HG02759 (cell line): Measurements from ENCODE around the gene BBS9.

ENCODE experiments used
- ATAC-seq: cut with Tn5 transposase; IDR thresholded peaks from one replicate; pipeline ENCODE4 v1.9.1; 2021; ENCODE audit warnings: mild to moderate bottlenecking, moderate library complexity; ENCODE audit not compliant: unreplicated experiment

BBS9 gene

DNA sequence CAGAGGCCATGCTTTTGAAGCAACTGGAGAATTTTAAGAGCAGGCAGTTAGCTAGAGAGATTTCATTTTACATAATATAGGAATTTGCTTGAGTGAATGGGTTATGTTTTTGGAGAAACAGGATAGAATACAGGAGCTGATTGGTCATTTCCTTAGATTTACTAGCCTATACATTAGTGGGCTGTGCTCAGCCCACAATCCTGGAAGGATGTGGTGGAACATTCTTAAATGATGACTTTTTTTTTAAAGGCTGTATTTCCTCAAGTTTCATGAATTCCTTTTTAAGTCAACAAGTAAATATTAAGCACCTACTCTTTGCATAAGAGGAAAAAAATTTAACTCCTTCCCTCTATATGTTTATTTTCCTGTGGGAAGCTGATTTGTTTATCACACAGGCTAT is 461.6 kb downstream of the BBS9 start:
- ATAC-seq = no peak

DNA sequence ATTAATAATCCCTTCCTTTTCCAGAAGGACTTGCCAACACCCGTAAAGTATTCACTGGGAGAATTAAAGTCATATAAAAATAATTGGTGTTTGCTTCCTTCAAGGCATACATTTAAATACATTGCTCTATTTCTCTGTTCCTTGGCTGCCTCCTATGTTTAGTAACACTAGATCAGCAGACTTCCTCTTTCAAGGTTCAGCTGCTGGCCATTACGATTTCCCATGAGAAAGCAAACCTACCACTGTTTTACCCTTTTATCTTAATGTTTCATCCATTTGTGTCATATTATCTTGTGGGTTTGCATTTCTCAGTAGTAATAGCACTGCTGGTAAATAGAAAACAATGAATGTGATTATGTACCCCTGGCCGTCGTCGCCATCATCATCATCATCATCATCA is 462.1 kb downstream of the BBS9 start:
- no peak for ATAC-seq

GRCh38 chr7:33592718-33593117 is 463.4 kb downstream of the BBS9 start:
- ATAC-seq = no peak

DNA sequence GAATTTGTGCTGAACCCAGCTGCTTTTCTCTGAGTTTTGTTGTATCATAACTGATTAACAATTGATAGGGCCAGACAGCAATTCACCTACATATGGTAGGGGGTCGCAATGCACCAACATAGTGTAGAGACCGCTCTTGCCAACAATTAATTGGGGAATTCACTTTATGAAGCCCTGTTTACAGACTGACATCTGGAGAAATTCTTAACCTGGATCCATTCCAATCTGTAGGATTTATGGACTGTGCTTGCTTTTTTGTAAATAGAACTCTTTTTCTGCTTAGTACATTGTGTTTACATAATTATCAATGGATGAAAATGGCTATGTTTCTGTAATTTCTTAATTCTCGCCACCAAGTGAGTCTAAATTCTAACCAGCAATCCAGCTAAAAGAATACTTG is 464.2 kb downstream of the BBS9 start:
- ATAC-seq = no peak

GRCh38 chr7:33596686-33597085 is 467.3 kb downstream of the BBS9 start:
- no peak for ATAC-seq

DNA sequence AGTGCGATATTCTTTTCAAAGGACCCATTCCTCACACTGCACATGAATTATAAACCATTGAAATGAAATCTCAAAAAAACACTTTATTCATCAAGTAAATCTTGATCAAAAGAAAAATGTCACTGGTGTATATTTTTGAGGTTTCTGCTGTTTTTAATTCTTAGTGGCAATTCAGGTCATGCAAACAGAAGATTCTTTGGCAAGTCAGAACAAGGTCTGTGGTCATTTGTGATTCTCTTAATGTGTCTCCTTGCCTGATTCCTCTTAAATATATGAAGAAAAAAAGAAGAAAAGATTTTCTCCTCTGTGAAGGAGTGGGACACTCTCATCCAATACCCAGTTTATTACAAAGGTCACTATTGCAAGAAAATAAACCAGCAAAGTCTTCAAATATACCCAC is 467.8 kb downstream of the BBS9 start:
- no peak for ATAC-seq

- no peak for ATAC-seq
These were observed 471.7 kb downstream of the BBS9 start for GRCh38 chr7:33601101-33601500.

- ATAC-seq = no peak
These were observed 472.5 kb downstream of the BBS9 start for GRCh38 chr7:33601884-33602283.

- ATAC-seq = no peak
These were observed 474.7 kb downstream of the BBS9 start for GRCh38 chr7:33604056-33604455.

- ATAC-seq = no peak
These were observed 481.6 kb downstream of the BBS9 start for GRCh38 chr7:33610918-33611317.

DNA sequence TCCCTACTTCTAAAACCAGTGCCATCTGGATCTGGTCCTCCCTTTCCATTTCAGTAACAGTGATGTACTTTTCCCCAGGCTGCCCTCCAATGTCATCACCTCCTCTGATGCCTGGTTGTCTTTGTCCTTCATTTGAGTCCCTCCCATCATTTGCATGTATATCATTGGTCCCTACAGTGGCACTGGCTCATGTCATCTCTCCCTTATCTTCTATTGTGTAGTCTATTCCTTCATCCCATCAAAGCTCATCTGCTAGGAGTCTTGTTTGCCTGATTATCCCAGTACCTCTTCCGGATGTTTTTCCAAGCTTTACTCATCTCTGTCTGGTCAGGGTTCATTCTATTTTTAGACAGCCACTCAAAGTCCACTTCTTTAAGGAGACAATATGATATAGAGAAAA is 483.1 kb downstream of the BBS9 start:
- no peak for ATAC-seq

DNA sequence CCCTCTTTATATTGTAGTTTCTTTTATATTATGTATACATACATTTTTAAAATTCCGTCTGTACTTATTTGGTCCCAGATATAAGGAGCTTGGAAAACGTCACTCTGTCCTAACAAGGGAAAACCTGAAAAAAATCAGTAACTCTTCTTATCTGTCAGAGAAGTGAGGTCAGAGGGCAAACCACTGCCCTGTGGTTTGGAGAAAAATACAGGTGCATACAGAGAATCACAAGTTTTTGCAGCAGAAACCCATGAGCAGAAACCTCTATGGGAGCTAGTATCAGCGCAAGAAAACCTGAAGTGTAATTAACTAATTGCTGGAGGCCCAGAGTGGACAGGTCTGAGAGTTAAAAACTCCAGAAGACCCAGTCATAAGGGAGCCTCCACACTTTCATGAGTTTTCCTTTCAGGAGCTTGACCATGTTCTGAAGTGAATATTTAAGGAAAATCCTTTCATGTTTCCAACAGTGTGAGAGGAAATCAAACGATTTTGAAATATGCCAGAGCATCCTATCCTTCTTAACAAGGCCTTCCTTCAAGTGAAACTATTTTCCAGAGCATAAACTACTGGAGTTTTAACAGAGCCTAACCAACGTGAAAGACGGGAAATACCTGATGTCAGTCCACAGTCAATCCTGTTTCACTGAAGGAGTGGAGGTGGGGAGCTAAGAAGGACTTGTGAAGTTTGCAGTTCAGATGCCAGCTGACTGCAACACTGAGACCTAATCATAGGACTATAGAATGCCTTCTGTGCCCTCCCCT is 485.2 kb downstream of the BBS9 start:
- ATAC-seq = no peak

GRCh38 chr7:33616752-33617151 is 487.4 kb downstream of the BBS9 start:
- ATAC-seq = no peak

DNA sequence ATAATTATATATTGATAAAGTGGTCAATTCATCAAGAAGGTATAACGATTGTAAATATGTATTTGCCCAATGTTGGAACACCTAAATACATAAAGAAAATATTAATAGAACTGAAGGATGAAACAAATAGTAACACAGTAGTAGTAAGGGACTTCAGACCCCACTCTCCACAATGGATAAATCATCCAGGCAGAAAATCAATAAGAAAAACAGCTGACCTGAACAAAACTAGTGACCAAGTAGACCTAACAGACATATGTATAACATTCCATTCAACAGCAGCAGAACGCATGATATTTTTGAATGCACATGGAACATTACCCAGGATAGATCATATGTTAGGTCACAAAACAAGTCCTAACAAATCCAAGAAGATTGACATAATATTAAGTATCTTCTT is 489.9 kb downstream of the BBS9 start:
- ATAC-seq = no peak

- no peak for ATAC-seq
These were observed 493.9 kb downstream of the BBS9 start for GRCh38 chr7:33623267-33623666.

GRCh38 chr7:33624215-33624614 is 494.9 kb downstream of the BBS9 start:
- no peak for ATAC-seq

GRCh38 chr7:33626869-33627268 is 497.5 kb downstream of the BBS9 start:
- no peak for ATAC-seq

GRCh38 chr7:33627741-33628140 is 498.4 kb downstream of the BBS9 start:
- ATAC-seq = no peak

- no peak for ATAC-seq
These were observed 499.5 kb downstream of the BBS9 start for GRCh38 chr7:33628894-33629293.

DNA sequence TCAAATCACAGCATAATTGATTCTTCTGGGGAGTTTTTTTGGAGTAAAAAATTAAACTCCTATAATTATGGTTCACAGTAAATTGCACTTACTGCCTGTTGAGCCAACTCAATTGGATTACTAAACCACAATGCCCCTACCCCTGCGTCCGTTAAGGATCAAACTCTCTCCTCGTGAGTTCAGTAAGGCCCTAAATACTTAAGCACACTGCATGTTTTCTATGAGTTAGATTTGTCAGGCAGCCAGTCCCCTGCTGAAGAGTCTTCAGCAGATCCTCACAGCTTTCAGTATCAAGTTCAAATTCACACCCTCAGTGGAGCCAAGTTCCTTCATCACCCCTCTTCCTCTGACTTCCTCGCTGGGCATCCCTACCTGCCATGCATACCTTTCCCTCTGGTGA is 501.0 kb downstream of the BBS9 start:
- ATAC-seq = no peak

DNA sequence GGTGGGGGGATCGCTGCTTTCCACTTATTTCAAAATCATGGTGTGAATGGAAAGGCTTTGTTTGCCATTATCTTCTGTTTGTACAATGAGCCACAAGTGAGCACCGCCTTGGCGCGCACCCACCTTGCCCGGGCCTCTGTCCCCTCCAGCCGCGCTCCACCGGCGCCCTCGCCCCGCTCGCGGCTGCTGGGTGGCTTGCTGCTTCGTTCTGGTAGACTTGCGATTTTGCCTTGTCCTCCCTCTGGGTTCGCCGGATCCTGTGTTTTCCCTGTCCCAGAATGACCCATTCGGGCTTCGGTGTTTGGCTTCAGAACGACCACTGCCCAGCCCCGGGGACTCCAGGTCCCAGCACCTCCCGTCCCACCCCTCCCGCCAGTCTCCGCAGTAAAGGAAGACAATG is 503.0 kb downstream of the BBS9 start:
- no peak for ATAC-seq

GRCh38 chr7:33632840-33633525 is 503.6 kb downstream of the BBS9 start:
- ATAC-seq = no peak

DNA sequence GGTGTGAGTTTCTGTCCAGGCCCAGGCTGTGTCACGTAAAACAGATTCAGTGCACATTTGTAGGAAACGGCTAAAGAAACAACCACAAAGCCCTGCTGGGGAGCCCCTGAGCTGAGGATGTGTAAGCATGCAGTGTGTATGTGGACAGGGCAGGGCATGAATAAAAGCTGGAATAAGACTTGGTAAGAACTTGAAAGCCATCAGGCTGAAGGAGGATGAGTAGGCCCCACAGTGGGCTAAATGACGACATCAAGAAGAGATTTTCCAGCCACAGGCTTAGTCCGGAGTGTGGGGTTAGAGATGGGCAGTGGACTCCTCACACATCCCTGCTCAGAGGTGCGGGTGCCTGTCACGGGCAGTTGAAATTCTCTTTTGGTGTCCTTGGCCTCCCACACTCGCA is 505.2 kb downstream of the BBS9 start:
- no peak for ATAC-seq
